Hippocampal formation (tissue), 2 donors: Measurements from ENCODE around the gene PRM2.
A peak's percentile ranks its signal among the peaks of the same experiment; 100 is the strongest.

Source experiments
- DNase-seq, 2 donors: peaks; one replicate each; lab custom pipeline; 2025; lab: John Stamatoyannopoulos, UW

The PRM2 gene

DNA sequence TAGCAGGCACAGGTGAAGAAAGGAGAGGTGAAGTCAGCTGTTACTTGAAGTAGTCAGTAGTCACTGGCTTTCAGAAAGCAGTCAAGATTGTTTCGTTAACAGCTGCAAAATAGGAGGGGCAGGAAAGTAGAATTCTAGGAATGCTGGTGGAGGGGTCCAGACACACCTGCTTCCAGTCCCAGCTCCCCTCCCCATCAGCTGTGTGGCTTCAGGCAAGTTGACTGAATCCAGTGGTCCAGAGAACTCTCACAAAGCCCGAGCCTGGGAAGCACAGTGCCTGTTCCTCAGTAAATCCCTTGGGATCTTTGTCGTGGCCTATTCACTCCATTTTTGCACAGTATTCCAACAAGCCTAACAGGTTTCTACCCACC is 15.7 kb downstream of the PRM2 start:
- no peak for DNase-seq

DNA sequence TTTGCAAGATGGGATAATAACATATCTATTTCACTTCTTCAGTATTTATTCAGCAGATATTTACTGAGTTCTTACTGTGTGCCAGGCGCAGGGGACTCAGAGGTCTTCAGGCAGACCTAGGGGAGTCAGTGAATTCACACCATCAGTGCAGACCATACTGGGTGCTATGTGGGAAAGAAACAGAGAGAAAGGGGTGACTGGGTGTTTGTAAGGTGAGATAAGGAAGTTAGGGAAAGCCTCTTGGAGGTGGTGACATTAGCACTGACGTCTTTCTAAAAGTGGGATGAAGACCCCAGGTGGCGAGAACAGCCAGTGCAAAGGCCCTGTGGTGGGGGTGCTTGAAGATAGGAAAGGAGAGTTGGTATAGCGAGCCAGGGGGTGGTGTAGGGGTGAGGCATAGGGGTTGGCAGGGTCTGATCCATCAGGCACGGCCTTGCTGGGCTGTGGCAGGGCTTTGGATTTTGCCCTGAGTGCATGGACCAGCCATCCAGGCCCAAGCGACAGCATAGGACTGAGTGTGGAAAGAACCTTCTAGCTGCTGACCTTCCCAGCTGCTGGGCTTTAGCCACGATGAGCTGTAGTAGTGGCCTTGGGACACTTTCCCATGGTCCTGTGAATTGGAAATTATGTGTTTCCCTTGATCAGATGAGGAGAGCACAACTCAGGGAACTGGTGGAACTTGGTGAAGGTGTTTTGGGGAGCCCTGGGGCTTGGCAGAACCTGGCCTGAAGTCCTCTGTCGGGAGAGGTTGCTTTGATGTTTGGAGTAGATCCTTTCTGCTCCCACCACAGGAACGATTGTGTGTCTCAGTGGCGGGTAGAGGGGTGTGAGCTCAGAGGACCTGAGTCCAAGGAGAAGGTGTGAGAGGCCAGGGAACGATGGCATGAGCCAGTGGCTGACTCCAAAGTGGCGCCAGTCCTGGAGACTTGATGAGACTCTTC is 16.4 kb downstream of the PRM2 start:
- DNase-seq = no peak

DNA sequence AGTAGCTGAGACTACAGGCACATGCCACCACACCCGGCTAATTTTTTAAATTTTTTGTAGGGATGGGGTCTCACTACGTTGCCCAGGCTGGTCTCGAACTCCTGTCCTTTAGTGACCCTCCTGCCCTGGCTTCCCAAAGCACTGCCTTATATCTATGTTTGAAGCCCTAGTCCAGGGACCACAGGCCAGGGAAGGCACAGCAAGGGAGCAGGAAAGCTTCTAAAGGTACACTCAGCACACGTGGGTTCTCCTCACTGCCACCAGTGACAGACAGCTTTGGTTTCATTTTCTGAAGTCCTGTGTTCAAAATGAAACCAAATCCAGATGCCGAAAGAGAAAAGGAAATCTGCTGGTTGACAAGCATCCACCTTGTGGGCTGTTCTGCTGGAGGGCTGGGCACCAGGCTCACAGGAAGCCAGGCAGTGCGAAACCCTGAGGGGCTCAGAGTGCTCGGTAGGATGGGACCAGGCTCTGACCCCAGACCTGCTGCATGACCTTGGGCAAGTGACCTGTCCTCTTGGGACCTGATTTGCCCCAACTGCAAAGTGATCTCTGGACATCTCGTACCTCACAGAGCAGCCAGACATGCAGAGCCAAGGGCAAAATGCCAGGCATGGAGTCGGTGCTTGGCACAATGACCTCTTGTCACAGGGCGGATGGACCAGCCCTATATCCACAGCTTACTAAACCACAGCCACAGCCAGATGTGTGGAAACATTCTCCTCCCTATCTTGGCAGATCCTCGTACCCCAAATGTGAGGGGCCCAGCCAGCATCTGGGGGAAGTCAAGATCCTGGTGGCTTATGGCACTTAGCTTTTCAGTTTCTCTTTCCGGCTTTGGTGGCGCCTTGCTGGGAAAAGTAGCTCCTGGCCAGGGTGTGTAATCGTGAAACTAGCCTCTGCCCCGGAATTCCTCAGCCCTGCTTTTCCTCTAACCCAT is 17.5 kb downstream of the PRM2 start:
- peak; percentile 36 to 61 for DNase-seq

DNA sequence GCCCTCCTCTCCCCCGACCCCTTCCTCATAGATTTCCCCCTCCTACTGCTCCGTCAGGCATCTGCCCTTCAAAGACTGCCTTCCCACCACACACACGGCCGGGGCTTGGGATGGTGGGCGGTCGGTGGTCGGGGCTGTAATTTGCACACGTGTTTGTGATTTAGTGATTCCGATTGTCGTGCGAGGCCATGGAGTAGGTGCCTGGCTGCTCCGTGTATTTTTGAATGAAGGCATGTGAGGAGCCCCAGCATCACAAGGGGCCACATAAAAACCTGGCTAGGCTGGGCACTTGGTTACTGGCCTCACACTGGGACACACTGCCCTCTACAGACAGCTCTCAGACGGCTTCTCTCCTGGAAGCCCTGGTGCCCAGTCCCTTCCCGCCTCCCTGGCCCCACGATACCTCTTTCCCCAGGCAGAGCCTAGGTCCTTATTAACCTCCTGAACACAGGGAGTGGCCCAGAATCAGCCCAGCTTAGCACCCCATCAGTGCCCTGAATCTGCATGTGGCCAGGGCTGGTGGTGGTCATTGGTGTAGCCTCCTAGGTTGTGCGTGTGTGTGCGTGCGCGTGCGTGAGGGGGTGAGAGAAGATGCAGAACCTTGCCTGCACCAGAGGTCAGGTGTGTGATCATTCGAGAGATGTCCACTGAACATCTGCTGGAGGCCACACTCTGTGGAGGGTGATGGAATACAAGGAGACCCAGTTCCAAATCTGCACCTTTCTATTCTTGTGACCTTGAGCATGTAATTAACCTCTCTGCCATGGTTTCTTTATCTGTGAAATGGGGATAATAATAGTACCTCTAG is 18.9 kb downstream of the PRM2 start:
- DNase-seq = peak; percentile 65 to 79

DNA sequence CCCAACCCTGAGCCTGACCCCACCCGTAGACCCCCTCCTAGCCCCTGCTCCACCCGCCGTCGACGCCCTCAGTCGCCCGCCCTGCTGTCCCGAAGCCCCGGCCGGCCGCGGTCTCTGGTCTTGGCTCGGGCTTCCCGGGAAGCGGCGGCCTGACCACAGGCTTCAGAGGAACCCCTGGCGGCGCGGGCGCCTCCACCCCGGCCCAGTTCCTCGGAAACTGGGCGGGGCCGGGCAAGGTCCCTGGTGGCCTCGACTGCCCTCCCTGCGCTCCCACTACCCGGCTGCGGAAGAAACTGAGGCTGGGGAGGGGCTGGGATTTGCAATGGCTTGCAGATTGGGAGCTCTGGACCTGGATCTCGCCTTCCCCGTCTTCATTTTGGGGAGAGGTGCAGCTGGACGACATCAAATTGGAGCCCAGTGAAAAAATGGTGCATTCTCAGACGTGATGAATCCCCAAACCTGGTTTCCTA is 19.6 kb downstream of the PRM2 start:
- DNase-seq = no peak

DNA sequence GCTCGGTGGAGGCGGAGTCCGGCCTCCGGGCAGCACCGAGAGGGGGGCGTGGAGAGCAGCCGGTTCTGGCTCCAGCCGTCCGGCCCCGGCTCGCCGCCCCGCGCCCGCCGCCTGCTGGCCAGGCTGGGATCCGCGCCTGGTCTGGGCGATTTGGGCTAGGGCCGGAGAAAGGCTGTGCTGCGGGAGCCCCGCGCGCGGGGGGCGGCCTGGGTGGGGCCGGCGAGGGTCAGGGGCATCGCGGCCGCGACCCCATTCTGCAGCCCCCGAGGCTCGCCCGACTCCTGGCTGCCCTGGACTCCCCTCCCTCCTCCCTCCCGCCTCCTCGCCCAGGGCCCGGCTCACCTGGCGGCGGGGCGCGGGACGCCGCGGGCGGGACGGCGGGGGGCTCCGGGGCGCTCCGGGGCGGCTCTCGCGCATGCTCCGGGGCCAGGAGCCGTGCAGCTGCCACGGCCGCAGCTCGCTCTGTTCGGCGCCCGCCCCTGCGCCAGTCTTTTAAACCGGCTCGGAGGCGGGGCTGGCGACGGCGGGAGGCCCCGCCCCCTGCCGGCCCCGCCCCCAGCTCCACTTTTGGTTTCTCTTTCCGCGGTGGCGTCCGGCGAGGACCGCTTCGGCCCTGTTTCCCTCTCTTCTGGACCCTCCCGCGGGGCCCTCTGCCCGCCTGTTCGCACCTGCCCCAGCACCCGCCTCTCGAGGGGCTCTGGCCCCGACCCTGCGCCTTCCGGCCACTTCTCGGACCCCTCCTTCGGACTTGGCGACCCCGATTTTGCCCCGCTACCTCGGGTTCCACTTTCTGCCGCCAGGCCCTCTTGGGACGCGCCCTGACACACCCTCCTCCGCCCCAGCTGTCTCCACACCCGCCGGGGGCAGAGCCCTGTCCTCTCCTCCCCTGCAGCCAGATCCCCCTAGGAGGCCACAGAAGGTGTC is 20.3 kb downstream of the PRM2 start, which contains the start of gene SOCS1:
Gene SOCS1, minus strand, starts transcription at position 468 of the 924 bp plus-strand sequence. CDS start 726 bp downstream, outside the sequence.
- peak; percentile 72 to 78 for DNase-seq

DNA sequence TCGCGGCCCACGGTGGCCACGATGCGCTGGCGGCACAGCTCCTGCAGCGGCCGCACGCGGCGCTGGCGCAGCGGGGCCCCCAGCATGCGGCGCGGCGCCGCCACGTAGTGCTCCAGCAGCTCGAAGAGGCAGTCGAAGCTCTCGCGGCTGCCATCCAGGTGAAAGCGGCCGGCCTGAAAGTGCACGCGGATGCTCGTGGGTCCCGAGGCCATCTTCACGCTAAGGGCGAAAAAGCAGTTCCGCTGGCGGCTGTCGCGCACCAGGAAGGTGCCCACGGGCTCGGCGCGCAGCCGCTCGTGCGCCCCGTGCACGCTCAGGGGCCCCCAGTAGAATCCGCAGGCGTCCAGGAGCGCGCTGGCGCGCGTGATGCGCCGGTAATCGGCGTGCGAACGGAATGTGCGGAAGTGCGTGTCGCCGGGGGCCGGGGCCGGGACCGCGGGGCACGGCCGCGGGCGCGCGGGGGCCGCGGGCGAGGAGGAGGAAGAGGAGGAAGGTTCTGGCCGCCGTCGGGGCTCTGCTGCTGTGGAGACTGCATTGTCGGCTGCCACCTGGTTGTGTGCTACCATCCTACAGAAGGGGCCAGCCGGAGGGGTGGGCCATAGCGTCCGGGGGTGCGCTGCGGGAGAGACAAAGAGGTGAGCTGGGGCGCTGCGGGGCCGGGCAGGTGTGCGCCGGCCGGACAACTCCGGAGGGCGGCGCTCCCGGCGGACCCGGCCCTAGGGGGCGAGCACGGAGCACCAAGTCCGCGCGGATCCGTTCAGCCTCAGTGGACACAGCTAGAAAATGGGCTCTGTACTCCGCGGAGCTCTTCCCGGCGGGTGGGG is 21.2 kb downstream of the PRM2 start:
- no peak for DNase-seq

DNA sequence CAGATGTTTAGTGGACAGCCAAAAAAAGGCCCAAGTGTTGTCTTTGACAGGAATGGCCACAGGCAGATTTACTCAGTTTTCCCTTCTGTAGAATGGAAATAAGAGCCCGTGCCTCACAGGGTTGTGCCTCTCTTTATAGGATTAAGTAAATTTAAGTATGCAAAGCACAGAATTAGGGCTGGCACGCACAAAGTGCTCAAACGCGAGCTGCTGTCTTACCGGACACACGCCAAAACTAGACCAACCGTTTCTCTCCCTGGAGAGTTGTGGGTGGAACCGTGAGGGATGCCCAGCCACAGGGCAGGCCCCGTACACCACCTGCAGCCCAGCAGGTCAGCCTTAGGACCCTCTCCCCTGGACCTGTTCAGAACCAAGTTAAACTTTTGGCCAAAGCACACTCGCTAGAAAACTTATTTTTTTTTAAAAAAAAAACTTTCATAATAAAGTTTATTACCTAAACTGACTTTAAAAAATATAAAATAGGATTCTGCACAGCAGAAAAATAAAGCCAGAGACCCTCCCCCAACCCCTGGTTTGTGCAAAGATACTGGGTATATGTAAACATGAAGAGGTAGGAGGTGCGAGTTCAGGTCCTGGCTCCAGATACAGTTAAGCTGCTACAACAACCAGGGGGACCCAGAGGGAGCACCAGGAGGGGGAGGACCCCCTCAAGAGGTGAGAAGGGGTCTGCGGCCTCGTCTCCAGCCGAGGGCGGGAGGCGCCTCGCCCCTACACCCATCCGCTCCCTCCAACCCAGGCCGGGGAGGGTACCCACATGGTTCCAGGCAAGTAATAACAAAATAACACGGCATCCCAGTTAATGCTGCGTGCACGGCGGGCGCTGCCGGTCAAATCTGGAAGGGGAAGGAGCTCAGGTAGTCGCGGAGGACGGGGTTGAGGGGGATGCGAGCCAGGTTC is 22.0 kb downstream of the PRM2 start:
- DNase-seq = no peak

DNA sequence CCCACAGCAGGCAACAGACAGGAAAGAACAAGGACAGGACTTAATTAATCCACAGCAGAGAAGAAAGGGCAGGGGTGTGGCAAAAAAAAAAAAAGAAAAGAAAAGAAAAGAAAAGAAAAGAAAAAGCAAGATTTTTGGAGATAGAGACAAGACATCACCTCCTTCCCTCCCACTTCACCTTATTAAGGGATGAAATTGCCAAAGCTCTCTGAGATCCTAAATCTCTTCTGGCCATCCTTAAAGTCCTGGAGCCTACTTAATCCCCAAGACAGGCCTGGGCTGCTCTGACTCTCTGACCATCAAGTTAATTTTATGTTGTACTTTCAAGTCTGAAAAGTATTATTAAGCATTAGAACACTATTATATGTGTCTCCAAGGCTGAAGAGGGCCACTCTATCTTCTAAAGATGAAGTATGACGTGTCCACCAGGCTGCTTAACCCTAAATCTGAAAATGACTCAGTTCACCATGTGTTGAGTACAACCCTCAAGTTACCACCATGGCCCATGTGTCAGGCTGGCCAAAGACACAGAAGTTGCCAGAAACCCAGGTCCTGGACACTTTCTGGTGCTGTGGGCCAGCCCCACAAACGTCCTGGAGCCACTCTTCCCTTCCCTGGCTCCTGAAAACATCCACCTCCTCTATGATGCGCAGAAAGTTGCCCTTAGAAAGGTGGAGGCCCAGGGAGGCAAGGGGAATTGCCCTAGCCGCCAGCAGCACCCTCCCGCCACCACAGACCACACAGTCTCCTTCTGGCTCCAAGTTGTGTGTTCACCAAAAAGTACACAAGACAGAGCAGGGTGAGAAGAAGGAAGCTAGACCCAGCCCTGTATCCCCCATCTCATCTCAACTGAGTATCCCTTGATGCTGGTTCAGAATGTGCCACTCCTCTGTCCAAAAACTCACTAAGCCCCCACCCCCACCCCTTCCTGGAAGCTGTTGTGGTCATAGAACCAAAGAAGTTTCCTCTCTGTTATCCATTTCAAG is 23.0 kb downstream of the PRM2 start:
- no peak for DNase-seq

DNA sequence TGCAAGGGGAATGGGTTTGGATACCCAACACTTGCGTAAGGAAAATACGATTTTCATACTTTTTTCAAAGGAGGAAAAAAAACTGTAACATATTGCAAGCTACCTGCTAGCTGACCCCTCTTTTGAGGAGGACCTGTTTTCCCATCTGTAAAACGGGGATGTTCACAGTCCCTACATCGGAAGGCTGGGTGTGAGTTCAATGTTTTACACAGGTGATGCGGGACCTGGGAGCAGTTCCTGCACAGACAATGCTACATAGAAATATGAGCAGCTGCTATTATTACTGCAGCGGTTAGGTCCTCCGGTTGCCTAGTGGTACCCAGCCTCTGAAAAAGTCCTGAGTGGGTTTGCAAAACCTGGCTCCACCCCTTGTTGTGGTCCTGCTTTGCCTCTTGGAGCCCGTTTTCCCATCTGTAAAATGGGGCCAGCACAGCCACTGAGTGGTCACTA is 23.8 kb downstream of the PRM2 start:
- no peak for DNase-seq

DNA sequence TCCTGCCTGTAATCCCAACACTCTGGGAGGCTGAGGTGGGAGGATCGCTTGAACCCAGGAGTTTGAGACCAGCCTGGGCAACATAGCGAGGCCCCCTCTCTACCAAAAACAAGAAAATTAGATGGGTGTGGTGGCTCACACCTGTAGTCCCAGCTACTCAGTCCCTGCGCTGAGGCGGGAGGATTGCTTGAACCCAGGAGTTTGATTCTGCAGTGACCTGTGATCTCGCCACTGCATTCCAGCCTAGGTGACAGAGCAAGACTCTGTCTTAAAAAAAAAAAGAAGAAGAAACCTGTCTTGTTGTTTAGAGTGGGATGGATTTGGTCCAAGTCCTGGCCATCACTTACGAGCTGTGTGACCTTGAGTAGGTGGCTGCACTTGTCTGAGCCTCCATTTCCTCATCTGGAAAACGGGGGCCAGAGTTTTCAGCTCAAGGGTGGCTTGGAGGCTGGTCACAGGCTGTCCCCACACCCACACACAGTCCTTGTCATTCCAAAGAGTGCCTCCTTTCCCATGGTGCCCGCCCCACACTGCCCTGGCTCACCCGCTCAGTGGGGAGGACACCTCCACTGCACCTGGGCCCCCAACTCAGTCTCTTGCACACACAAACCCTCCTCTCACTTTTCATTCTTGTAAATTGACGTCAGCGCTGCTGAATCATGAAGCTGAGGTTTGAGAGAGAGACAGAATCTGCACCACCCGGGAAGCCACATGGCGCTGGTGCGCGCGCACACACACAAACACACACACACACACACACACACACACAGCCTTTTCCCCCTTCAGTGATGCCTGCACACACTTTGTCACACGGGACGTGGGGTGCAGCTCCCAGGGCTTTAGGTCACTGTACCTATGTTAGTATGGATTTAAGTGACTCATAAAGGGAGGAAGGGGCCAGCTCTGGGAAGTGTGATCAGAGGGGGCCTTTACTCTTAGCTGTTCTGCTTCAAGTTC is 24.5 kb downstream of the PRM2 start:
- no peak for DNase-seq

DNA sequence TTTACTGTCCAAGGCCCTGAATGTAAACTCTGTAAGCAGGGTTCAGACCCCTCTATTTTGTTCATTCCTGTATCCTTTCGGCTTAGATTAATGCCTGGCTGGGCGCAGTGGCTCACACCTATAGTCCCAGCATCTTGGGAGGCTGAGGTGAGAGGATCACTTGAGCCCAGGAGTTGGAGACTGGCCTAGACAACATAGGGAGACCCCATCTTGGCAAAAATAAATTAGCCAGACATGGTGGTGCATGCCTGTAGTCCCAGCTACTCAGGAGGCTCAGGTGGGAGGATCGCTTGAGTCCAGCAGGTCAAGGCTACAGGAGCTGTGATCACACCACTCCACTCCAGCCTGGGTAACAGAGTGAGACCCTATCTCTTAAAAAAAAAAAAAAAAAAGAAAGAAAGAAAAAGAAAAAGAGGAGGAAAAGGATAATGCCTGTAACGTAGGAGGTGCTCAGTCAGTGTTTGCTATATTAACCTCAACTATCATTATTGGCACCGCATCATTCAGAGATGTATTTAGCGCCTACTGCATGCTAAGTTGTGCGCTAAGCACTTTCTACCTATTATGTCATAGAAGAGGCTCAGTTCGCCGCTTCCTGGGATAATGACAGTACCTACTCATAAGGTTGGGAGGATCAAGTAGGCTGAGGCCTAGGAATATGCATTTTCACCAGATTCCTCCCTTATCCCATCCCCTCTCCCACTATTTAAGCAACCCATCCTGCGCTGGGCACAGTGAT is 25.3 kb downstream of the PRM2 start:
- no peak for DNase-seq

DNA sequence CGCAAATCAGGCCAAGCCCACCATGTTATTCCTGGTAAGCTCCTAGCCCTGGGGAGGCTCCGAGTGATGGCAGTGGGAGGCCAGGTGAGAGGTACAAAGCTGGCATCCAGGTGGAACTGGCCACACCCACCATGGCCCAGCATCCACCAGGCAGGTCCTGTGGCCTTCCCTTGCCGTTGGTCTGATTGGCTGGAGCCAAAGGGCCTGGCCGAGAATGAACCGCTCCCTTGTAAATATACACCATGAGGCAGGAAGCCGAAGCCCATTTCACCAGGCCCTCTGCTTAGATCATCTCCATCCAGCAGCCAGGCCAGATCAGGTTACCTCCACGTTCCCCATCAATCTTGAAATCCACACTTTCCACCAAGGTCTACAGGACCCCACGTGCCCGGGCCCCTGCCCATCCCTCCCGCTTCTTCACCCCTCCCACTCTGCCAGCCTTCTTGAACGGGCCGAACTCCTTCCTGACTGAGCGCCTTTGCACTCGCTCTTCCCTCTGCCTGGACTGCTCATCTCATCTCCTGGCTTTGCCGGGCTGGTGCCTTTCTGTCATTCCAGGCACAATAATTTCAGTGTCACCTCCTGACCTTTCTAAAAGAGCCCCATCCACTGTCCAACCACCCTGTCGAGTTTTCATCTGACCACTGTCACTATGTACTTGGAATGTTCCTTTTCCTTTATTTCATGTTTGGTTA is 26.0 kb downstream of the PRM2 start:
- no peak for DNase-seq

DNA sequence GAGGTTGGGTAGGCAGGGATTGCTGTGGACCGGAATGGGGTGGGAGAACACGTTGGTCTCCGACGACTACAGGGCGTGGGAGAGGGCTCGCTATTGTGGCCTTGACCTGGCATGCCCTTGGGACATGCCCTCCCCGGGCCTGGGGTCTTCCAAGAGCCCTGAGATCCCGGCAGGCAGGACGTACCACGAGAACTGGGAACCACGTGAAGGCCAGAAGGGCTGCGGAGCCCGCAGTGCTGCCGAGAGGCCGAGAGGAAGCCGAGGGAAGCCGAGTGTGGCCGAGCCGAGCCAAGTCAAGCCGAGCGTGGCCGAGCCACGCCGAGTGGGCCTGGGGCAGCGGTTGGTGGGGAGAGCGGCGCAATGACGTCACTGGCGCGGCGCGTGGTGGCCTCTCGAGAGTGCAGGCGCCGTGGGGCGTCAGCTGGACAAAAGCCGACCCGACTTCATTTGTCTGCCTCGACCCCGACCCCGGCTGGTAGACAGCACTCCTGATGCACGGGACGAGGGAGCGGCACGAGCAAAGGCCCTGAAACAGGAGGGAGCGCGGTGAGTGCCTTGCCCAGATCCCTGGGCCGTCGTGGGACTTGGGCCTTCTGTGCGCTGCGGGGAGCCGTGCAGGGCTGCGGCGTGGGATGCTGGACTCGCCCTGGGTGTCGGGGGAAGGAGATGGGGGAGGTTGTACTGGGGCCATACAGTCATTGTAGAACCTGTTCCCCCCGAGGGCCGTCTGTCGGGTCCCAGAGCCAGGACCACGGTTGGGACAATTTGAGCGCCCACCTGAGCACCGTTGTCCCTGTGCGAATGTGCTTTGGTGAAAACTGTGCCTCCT is 26.8 kb downstream of the PRM2 start:
- no peak for DNase-seq
